SH-SY5Y (cell line): Measurements from ENCODE around the gene EPHB4.

Source experiments
- GATA2 ChIP-seq: IDR thresholded peaks from 2 replicates; pipeline ENCODE4 v1.6.1; 2011; ENCODE audit warnings: mild to moderate bottlenecking, low read depth, low read length
- GATA3 ChIP-seq: IDR thresholded peaks from 2 replicates; pipeline ENCODE4 v1.6.1; 2011; ENCODE audit warnings: low read depth, mild to moderate bottlenecking, low read length, moderate library complexity

DNA sequence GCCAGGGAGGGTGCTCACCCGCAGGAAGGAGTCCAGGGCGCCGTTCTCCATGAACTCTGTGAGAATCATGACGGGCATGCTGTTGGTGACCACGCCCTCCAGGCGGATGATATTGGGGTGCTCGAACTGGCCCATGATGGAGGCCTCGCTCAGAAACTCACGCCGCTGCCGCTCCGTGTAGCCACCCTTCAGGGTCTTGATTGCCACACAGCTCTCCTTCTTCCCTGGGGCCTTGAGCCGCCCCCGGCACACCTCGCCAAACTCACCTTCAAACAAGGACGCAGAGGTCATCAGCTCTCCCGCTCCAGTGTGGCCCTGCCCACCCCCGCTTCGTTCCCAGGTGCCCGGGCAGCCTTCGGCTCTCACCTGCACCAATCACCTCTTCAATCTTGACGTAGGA, 14.6 kb downstream of the EPHB4 start:
- TF ChIP-seq GATA3, result no peak
- no peak for TF ChIP-seq GATA2
